T-helper 1 cell treated with Interleukin-12 subunit alpha and Interleukin-12 subunit beta and Interleukin-4 antibody, amounts not matched to agents 30 μg/mL and 1 μg/mL, for 36 hours (primary cell): ENCODE data around the gene FSTL5.

Experiments used
- H3K27ac Mint-ChIP-seq: one replicate; pipeline ENCODE4 v1.8.0; 2021; ENCODE audit warnings: mild to moderate bottlenecking, mixed read lengths
- H3K27me3 Mint-ChIP-seq: one replicate; pipeline ENCODE4 v1.8.0; 2021; ENCODE audit warnings: low read depth, mixed read lengths
- H3K36me3 Mint-ChIP-seq: one replicate; pipeline ENCODE4 v1.8.0; 2021; ENCODE audit warnings: low read depth, mixed read lengths
- H3K4me1 Mint-ChIP-seq: one replicate; pipeline ENCODE4 v1.8.0; 2021; ENCODE audit warnings: low read depth, mixed read lengths
- H3K4me3 Mint-ChIP-seq: one replicate; pipeline ENCODE4 v1.8.0; 2021; ENCODE audit warnings: mild to moderate bottlenecking, moderate library complexity, mixed read lengths
- H3K9me3 Mint-ChIP-seq: one replicate; pipeline ENCODE4 v1.8.0; 2021; ENCODE audit warnings: mixed read lengths

Gene FSTL5

GRCh38 chr4:162038112-162038511 lies 125.7 kb downstream of the FSTL5 start:
- Mint-ChIP-seq H3K4me1 (no peaks in the 10 kb centered on the region), H3K4me3 (no peak overlapping the region), H3K36me3 (no peaks in the 10 kb centered on the region)

GRCh38 chr4:162017863-162018262 lies 145.9 kb downstream of the FSTL5 start:
- Mint-ChIP-seq H3K27me3 (no peaks in the 10 kb centered on the region), H3K9me3 (no peaks in the 10 kb centered on the region), H3K36me3 (no peaks in the 10 kb centered on the region), H3K4me1 (no peaks in the 10 kb centered on the region), H3K4me3 (no peak overlapping the region), H3K27ac (no peak overlapping the region)

More at GRCh38 chr4:162038112-162038511, 125.7 kb downstream of the FSTL5 start:
- H3K27ac Mint-ChIP-seq: no peak overlapping the region
- no peaks in the 10 kb centered on the region for H3K9me3 Mint-ChIP-seq
- no peaks in the 10 kb centered on the region for H3K27me3 Mint-ChIP-seq

GRCh38 chr4:162016991-162017390 lies 146.8 kb downstream of the FSTL5 start:
- no peaks in the 10 kb centered on the region for H3K4me1 Mint-ChIP-seq
- no peaks in the 10 kb centered on the region for H3K27me3 Mint-ChIP-seq
- H3K4me3 Mint-ChIP-seq: no peak overlapping the region
- no peaks in the 10 kb centered on the region for H3K9me3 Mint-ChIP-seq
- no peak overlapping the region for H3K27ac Mint-ChIP-seq
- no peaks in the 10 kb centered on the region for H3K36me3 Mint-ChIP-seq

GRCh38 chr4:162016219-162016618 lies 147.6 kb downstream of the FSTL5 start:
- no peaks in the 10 kb centered on the region for H3K36me3 Mint-ChIP-seq
- H3K4me3 Mint-ChIP-seq: no peak overlapping the region
- H3K9me3 Mint-ChIP-seq: no peaks in the 10 kb centered on the region
- no peak overlapping the region for H3K27ac Mint-ChIP-seq
- H3K4me1 Mint-ChIP-seq: no peaks in the 10 kb centered on the region
- H3K27me3 Mint-ChIP-seq: no peaks in the 10 kb centered on the region

DNA sequence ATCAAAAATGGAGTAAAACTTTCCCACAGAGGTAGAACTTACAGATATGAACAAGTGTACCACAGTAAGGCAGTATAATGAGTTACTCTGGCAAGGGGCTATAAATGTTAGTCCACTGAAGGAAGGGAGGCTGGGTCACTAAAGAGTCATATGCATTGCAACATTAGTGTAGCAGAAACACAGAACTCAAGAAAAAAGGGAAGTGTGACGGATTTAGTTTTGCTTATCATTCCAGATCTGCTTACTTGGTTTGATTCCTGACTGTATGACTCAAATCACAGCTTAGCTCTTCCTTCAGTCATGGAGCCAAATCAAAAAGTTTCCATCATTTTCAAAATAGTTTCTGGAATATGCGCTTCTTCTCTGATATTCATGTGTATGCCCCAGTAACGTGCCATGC lies 148.7 kb downstream of the FSTL5 start:
- Mint-ChIP-seq H3K9me3 (no peaks in the 10 kb centered on the region), H3K4me3 (no peak overlapping the region), H3K27me3 (no peaks in the 10 kb centered on the region), H3K4me1 (no peaks in the 10 kb centered on the region), H3K27ac (no peak overlapping the region), H3K36me3 (no peaks in the 10 kb centered on the region)

DNA sequence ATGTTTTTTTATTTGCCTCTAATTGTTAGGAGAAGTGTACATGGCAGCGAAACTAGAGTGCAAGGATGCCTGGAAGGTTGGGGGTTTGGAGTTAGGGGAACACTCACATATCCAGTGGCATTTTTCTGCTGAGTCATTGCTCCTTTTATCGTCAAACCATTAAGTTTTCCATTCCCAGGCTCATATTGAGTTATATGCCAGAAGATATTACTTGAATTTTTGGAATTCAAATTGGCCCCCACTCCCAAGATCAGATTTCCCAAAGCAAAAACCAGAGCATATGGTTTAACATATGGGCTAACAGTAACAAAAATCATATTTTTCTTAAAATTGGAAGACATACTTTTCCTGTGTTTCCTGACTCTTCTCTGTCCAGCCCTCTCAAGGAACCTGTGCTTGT lies 152.7 kb downstream of the FSTL5 start:
- H3K27ac Mint-ChIP-seq: no peak overlapping the region
- no peaks in the 10 kb centered on the region for H3K36me3 Mint-ChIP-seq
- no peaks in the 10 kb centered on the region for H3K9me3 Mint-ChIP-seq
- H3K27me3 Mint-ChIP-seq: no peaks in the 10 kb centered on the region
- no peaks in the 10 kb centered on the region for H3K4me1 Mint-ChIP-seq
- H3K4me3 Mint-ChIP-seq: no peak overlapping the region

DNA sequence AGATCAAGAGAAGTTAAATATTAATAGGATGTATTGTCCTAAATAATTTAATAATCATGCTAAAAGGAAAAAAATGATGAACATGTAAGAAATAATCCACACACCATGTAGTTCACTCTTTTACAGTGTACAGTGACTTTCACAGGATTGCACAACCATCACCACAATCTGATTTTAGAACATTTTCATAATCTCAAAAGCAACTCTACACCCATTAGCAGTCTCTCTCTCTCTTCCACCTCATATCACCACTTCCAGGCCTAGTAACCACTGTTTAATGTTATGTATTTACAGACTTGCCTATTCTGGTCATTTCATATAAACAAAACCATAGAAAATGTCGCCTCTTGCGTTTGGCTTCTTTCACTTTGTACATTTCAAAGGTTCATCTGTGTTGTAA lies 153.4 kb downstream of the FSTL5 start:
- Mint-ChIP-seq H3K36me3 (no peaks in the 10 kb centered on the region), H3K9me3 (no peaks in the 10 kb centered on the region), H3K4me3 (no peak overlapping the region), H3K27ac (no peak overlapping the region), H3K27me3 (no peaks in the 10 kb centered on the region), H3K4me1 (no peaks in the 10 kb centered on the region)

- H3K4me3 Mint-ChIP-seq: no peak overlapping the region
- H3K27me3 Mint-ChIP-seq: no peaks in the 10 kb centered on the region
- H3K4me1 Mint-ChIP-seq: no peaks in the 10 kb centered on the region
- H3K36me3 Mint-ChIP-seq: no peaks in the 10 kb centered on the region
- peaks cover 3% of the 10 kb centered on the region for H3K9me3 Mint-ChIP-seq
- H3K27ac Mint-ChIP-seq: no peak overlapping the region
Measured at GRCh38 chr4:161992317-161992716, 171.5 kb downstream of the FSTL5 start.

- H3K4me1 Mint-ChIP-seq: no peaks in the 10 kb centered on the region
- H3K4me3 Mint-ChIP-seq: no peak overlapping the region
- H3K9me3 Mint-ChIP-seq: peaks cover 3% of the 10 kb centered on the region
- H3K36me3 Mint-ChIP-seq: no peaks in the 10 kb centered on the region
- no peaks in the 10 kb centered on the region for H3K27me3 Mint-ChIP-seq
- H3K27ac Mint-ChIP-seq: no peak overlapping the region
Measured at GRCh38 chr4:161991811-161992210, 172.0 kb downstream of the FSTL5 start.

DNA sequence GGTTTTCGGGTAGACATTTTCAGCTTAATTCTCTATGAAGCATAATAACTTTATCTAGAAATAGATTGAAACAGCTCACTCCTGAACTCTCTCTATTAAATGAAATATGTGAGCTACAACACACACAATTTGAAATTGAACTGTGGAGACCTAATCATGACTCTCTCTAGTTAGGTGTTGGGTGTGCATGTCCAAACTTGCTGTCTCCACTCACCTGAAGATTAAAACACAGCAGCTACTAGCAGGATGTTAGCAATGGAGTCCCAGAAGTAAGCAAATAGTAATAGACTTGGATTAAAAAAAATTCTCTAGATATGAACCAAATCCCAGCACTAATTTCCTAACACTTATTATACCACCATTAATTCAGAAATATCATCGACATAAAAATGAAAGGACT lies 173.1 kb downstream of the FSTL5 start:
- no peaks in the 10 kb centered on the region for H3K4me1 Mint-ChIP-seq
- no peaks in the 10 kb centered on the region for H3K36me3 Mint-ChIP-seq
- no peaks in the 10 kb centered on the region for H3K27me3 Mint-ChIP-seq
- no peak overlapping the region for H3K4me3 Mint-ChIP-seq
- peaks cover 3% of the 10 kb centered on the region for H3K9me3 Mint-ChIP-seq
- H3K27ac Mint-ChIP-seq: no peak overlapping the region

- H3K36me3 Mint-ChIP-seq: no peaks in the 10 kb centered on the region
- H3K4me3 Mint-ChIP-seq: no peak overlapping the region
- H3K27ac Mint-ChIP-seq: no peak overlapping the region
- H3K27me3 Mint-ChIP-seq: no peaks in the 10 kb centered on the region
- peaks cover 3% of the 10 kb centered on the region for H3K9me3 Mint-ChIP-seq
- H3K4me1 Mint-ChIP-seq: no peaks in the 10 kb centered on the region
Measured at GRCh38 chr4:161988946-161989345, 174.9 kb downstream of the FSTL5 start.

DNA sequence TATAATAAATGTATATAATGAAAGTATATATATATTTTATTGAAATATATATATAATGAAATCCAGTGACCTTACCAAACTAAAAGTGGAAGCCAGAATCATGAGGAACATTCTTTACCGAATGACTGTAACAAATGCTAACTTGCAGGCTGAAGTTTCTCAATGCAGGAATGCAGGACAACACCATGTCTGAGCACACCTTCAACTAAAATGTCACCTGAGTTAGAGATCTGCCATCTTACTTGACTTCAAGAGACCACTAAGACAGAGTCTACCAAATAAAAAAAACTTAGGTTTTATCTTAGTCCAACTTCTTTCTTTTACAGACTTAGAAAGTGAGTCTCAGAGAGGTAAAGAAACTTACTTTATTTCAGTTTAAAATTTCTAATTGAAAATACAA lies 176.2 kb downstream of the FSTL5 start:
- no peak overlapping the region for H3K27ac Mint-ChIP-seq

GRCh38 chr4:161952382-161952781 lies 211.4 kb downstream of the FSTL5 start:
- H3K27me3 Mint-ChIP-seq: no peaks in the 10 kb centered on the region
- no peak overlapping the region for H3K4me3 Mint-ChIP-seq
- no peaks in the 10 kb centered on the region for H3K4me1 Mint-ChIP-seq
- no peaks in the 10 kb centered on the region for H3K36me3 Mint-ChIP-seq
- no peak overlapping the region for H3K27ac Mint-ChIP-seq
- peaks cover 6% of the 10 kb centered on the region for H3K9me3 Mint-ChIP-seq

More for the DNA sequence above, 176.2 kb downstream of the FSTL5 start:
- H3K9me3 Mint-ChIP-seq: peaks cover 3% of the 10 kb centered on the region
- H3K4me3 Mint-ChIP-seq: no peak overlapping the region
- no peaks in the 10 kb centered on the region for H3K4me1 Mint-ChIP-seq
- H3K27me3 Mint-ChIP-seq: no peaks in the 10 kb centered on the region
- H3K36me3 Mint-ChIP-seq: no peaks in the 10 kb centered on the region

GRCh38 chr4:161949946-161950725 lies 213.7 kb downstream of the FSTL5 start:
- Mint-ChIP-seq H3K27ac (no peak overlapping the region), H3K36me3 (no peaks in the 10 kb centered on the region), H3K9me3 (peaks cover 6% of the 10 kb centered on the region), H3K27me3 (no peaks in the 10 kb centered on the region), H3K4me3 (no peak overlapping the region), H3K4me1 (no peaks in the 10 kb centered on the region)

- Mint-ChIP-seq H3K27me3 (no peaks in the 10 kb centered on the region), H3K9me3 (peaks cover 6% of the 10 kb centered on the region), H3K27ac (no peak overlapping the region), H3K36me3 (no peaks in the 10 kb centered on the region), H3K4me1 (no peaks in the 10 kb centered on the region), H3K4me3 (no peak overlapping the region)
Measured at GRCh38 chr4:161948026-161948770, 215.6 kb downstream of the FSTL5 start.
